ENCODE data around the gene SEPTIN1. TPM values are rescaled to one million over a fixed set of nuclear protein-coding genes. Genes with fewer than 3 reads are reported as not detected.
A peak's percentile ranks its signal among the peaks of the same experiment; 100 is the strongest.

SEPTIN1 gene
- total and polyA plus RNA-seq, 2 of the 13 experiments (the other 11 are each of a cell fraction or from before 2014, with no cell fraction given) = 0.18 to 0.67 TPM

DNA sequence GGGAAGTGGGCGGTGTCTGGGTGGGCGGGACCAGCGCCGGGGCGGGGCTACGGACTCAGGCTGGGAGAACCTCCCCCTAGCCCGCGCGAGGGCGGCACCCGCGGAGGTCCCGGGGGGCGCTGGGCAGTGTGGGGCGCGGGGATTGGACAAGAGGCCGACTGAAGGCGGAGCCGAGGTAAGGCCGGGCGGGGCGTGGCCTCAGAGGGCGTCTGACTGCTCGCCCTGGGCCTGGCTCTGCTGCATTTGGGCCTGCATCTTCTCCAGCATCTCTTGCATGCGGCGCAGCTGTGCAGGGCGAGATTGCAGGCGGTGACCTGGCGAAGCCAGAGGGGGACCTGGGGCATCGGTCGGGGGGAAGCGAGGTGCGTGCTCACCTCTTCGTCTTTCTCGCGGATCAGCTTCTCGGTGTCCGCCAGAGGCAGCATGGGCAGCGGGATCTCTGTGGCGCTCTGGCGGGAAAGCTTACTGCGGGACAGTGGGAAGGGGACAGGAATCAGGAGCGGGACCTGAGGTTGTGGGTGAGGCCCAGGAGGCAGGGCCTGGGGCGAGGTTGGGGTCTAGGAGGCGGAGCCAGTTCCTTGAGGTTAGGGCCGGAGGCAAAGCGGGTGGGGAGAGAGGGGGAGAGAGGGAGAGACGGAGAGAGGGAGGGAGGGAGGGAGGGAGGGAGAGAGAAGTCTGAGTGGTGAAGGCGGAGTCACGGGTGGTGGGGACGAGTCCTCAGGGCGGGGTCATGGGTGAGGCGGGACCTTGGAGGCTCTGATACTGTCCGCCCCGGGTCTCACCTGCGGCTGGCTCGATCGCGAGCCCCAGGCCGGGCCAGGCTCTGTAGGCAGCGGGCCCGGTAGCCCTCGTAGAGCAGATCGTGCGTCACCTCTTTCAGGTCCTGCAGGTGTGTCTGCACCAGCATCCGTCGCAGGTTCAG lies 3.9 kb downstream of the SEPTIN1 start:
- Histone ChIP-seq H3K9me3 (ENCODE audit: low read length) (no peaks in the 10 kb centered on the region), H3K4me2 (ENCODE audit: low read depth, low read length) (peak overlapping the region; percentile 97), H3K27me3 (ENCODE audit: control insufficient read depth in 1 of 2, insufficient read depth in 2 of 2, low read length in 2 of 2) (no peaks in the 10 kb centered on the region), H3K9ac (ENCODE audit: insufficient read depth, low read depth, low read length) (peak overlapping the region; percentile 78), H3K27ac (ENCODE audit: extremely low read length, insufficient read depth, low read length) (peak overlapping the region; percentile 90), H4K20me1 (ENCODE audit: insufficient read depth, low read length) (no peaks in the 10 kb centered on the region), H2AFZ (ENCODE audit: low read length) (peak overlapping the region; percentile 8), H3K36me3 (replicated peaks in 1 of 2; ENCODE audit: control insufficient read depth in 1 of 2, insufficient read depth in 2 of 2, low read length in 2 of 2) (no peaks in the 10 kb centered on the region), H3K4me3 (replicated peaks in 1 of 3; ENCODE audit: insufficient read depth in 1 of 3, low read depth in 2 of 3, low read length in 3 of 3) (peak overlapping the region; percentile 71 to 97 (median 80)), H3K79me2 (ENCODE audit: insufficient read depth, low read length) (peaks cover 2% of the 10 kb centered on the region), H3K4me1 (ENCODE audit: insufficient read depth, low read length) (peaks cover 52% of the 10 kb centered on the region)
- ATAC-seq (peak; percentile 92), DNase-seq (ENCODE audit: low spot score) (peak; percentile 95), FAIRE-seq (peak; percentile 94)
- WGBS (ENCODE audit: low lambda C conversion rate) = 1% methylated on average over 54 of the region's 67 CpGs
- ChIA-PET POLR2A (interaction anchor here (0.8 to 2.0 kb wide), 7 partner anchors 14 to 31 kb away, joined by 3 to 7 read pairs (median 5); partner anchors contain the start of genes CD2BP2 and ZNF48), CTCF (ENCODE audit: low intra/inter-chr PET ratio, low total read pairs) (no interaction called here)
- in situ Hi-C loops (cut with HindIII; ENCODE audit: extremely low pct_ligation_motif_present, low pct_unique_long_range_greater_than_20kb) (no loop called here), intact Hi-C loops (cut with micrococcal nuclease; ENCODE audit: unreplicated experiment) (loop anchor here (1.0 to 2.0 kb wide), 2 partner anchors 17 to 56 kb away; partner anchors contain the start of gene ZNF48)
- no TSS peak for BruUV-seq (replicated peaks)
- TF ChIP-seq ATM (IDR thresholded peaks at IDR 0.05; ENCODE audit: borderline replicate concordance) (no peak), ZBTB4 (CRISPR knock-in tag; IDR thresholded peaks at IDR 0.05; ENCODE audit: borderline replicate concordance) (no peak), SMAD1 (CRISPR knock-in tag; IDR thresholded peaks at IDR 0.05; ENCODE audit: borderline replicate concordance, low read depth) (no peak), SNAI1 (CRISPR knock-in tag; IDR thresholded peaks at IDR 0.05; ENCODE audit: borderline replicate concordance) (0 out of 2 replicates have a peak, but pooled peaks have one; percentile 83), ELF4 (CRISPR knock-in tag; IDR thresholded peaks at IDR 0.05; ENCODE audit: borderline replicate concordance) (peak; percentile 18; the same call in 1 of the 2 replicates), ZBTB43 (CRISPR knock-in tag; conservative IDR thresholded peaks at IDR 0.05) (no peak), PCBP1 (IDR thresholded peaks at IDR 0.05; ENCODE audit: borderline replicate concordance, low read depth, low read length) (peak; percentile 86; the same call in 1 of the 2 replicates), ZNF446 (CRISPR knock-in tag; IDR thresholded peaks at IDR 0.05) (no peak; the same call in none of the 2 replicates), SRY (CRISPR knock-in tag; IDR thresholded peaks at IDR 0.05) (peak; percentile 92), KMT2A (CRISPR knock-in tag; IDR thresholded peaks at IDR 0.05) (peak; percentile 20), SMAD3 (CRISPR knock-in tag; IDR thresholded peaks at IDR 0.05) (0 out of 2 replicates have a peak, but pooled peaks have one; percentile 34), ZNF335 (CRISPR knock-in tag; IDR thresholded peaks at IDR 0.05) (no peak), ZSCAN29 (CRISPR knock-in tag; conservative IDR thresholded peaks at IDR 0.05) (peak; percentile 72; the same call in 1 of the 2 replicates)
- TF ChIP-seq, protein P1, sequence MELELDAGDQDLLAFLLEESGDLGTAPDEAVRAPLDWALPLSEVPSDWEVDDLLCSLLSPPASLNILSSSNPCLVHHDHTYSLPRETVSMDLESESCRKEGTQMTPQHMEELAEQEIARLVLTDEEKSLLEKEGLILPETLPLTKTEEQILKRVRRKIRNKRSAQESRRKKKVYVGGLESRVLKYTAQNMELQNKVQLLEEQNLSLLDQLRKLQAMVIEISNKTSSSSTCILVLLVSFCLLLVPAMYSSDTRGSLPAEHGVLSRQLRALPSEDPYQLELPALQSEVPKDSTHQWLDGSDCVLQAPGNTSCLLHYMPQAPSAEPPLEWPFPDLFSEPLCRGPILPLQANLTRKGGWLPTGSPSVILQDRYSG (CRISPR knock-in tag; IDR thresholded peaks at IDR 0.05) = no peak
- TF ChIP-seq, protein P2, sequence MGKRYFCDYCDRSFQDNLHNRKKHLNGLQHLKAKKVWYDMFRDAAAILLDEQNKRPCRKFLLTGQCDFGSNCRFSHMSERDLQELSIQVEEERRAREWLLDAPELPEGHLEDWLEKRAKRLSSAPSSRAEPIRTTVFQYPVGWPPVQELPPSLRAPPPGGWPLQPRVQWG (CRISPR knock-in tag; IDR thresholded peaks at IDR 0.05; ENCODE audit: borderline replicate concordance, low read depth) = no peak
